Endothelial cell (in vitro differentiated cells): ENCODE results near the gene FBL. TPM values are rescaled to one million over a fixed set of nuclear protein-coding genes. Genes with fewer than 3 reads are reported as not detected.

ENCODE experiments used
- DNase-seq: peaks from one replicate; pipeline ENCODE4 v3.0.0; 2021; ENCODE audit warnings: low spot score
- H3K27ac Mint-ChIP-seq: one replicate; pipeline ENCODE4 v1.8.0; 2021; ENCODE audit warnings: mixed read lengths, inconsistent platforms; ENCODE audit not compliant: unreplicated experiment
- H3K27me3 Mint-ChIP-seq: one replicate; pipeline ENCODE4 v1.8.0; 2021; ENCODE audit warnings: mild to moderate bottlenecking, moderate library complexity, mixed read lengths, inconsistent platforms; ENCODE audit not compliant: unreplicated experiment
- H3K36me3 Mint-ChIP-seq: one replicate; pipeline ENCODE4 v1.8.0; 2021; ENCODE audit warnings: mild to moderate bottlenecking, low read depth, mixed read lengths, inconsistent platforms; ENCODE audit not compliant: unreplicated experiment
- H3K4me1 Mint-ChIP-seq: one replicate; pipeline ENCODE4 v1.8.0; 2021; ENCODE audit warnings: mild to moderate bottlenecking, mixed read lengths, inconsistent platforms; ENCODE audit not compliant: unreplicated experiment
- H3K4me3 Mint-ChIP-seq: one replicate; pipeline ENCODE4 v1.8.0; 2021; ENCODE audit warnings: mild to moderate bottlenecking, mixed read lengths, inconsistent platforms; ENCODE audit not compliant: unreplicated experiment
- H3K9me3 Mint-ChIP-seq: one replicate; pipeline ENCODE4 v1.8.0; 2021; ENCODE audit warnings: mixed read lengths, inconsistent platforms; ENCODE audit not compliant: unreplicated experiment
- CTCF ChIP-seq: fragments of 200-600 bp; sonication (generic); IDR thresholded peaks from one replicate; pipeline ENCODE4 v1.5.0; 2021; ENCODE audit warnings: antibody characterized with exemption; ENCODE audit not compliant: unreplicated experiment
- total RNA-seq: library from RNA; stranded (reverse); fragmentation: NEBNext Ultra II Directional; extraction: Animal tissue kit (Norgen Biotek cat#: 25700); gene quantifications from one replicate; pipeline ENCODE4 v1.2.1, GENCODE V29; 2021; ENCODE audit not compliant: unreplicated experiment

FBL gene
- total RNA-seq, 1 donor from 2014 or later = 271 TPM

- no peaks in the 10 kb centered on the region for H3K9me3 Mint-ChIP-seq
- peaks cover 3% of the 10 kb centered on the region for H3K27me3 Mint-ChIP-seq
- H3K4me3 Mint-ChIP-seq = no peak overlapping the region
- H3K27ac Mint-ChIP-seq = no peak overlapping the region
- no peak for TF ChIP-seq CTCF
- peaks cover 3% of the 10 kb centered on the region for H3K36me3 Mint-ChIP-seq
- no peaks in the 10 kb centered on the region for H3K4me1 Mint-ChIP-seq
- no peak for DNase-seq
These were observed 25.5 kb downstream of the FBL start for GRCh38 chr19:39820696-39821095.

GRCh38 chr19:39819786-39820185 is 26.4 kb downstream of the FBL start:
- DNase-seq = no peak
- Mint-ChIP-seq H3K9me3 (no peaks in the 10 kb centered on the region), H3K36me3 (peaks cover 4% of the 10 kb centered on the region), H3K27me3 (peaks cover 3% of the 10 kb centered on the region), H3K27ac (no peak overlapping the region), H3K4me1 (no peaks in the 10 kb centered on the region), H3K4me3 (no peak overlapping the region)
- no peak for TF ChIP-seq CTCF

- Mint-ChIP-seq H3K4me1 (no peaks in the 10 kb centered on the region), H3K9me3 (no peaks in the 10 kb centered on the region), H3K36me3 (peaks cover 4% of the 10 kb centered on the region), H3K27me3 (peaks cover 3% of the 10 kb centered on the region), H3K4me3 (no peak overlapping the region), H3K27ac (peak overlapping the region; percentile 3)
- no peak for DNase-seq
- TF ChIP-seq CTCF = no peak
These were observed 27.5 kb downstream of the FBL start for GRCh38 chr19:39818626-39819097.

- TF ChIP-seq CTCF = no peak
- H3K4me1 Mint-ChIP-seq = no peaks in the 10 kb centered on the region
- no peak overlapping the region for H3K27ac Mint-ChIP-seq
- H3K4me3 Mint-ChIP-seq = no peak overlapping the region
- DNase-seq = no peak
- no peaks in the 10 kb centered on the region for H3K9me3 Mint-ChIP-seq
- peaks cover 3% of the 10 kb centered on the region for H3K27me3 Mint-ChIP-seq
- H3K36me3 Mint-ChIP-seq = peaks cover 4% of the 10 kb centered on the region
These were observed 28.2 kb downstream of the FBL start for GRCh38 chr19:39817888-39818561.

- H3K27ac Mint-ChIP-seq = no peak overlapping the region
These were observed 29.7 kb downstream of the FBL start for GRCh38 chr19:39816287-39817048.

More at GRCh38 chr19:39816287-39817048, 29.7 kb downstream of the FBL start:
- Mint-ChIP-seq H3K9me3 (no peaks in the 10 kb centered on the region), H3K4me3 (no peak overlapping the region), H3K27me3 (peaks cover 3% of the 10 kb centered on the region), H3K36me3 (peaks cover 4% of the 10 kb centered on the region), H3K4me1 (peaks cover 3% of the 10 kb centered on the region)
- DNase-seq = no peak
- TF ChIP-seq CTCF = no peak
